Measurements from ENCODE around the gene C20orf202. TPM values are rescaled to one million over a fixed set of nuclear protein-coding genes. Genes with fewer than 3 reads are reported as not detected.
A peak's percentile ranks its signal among the peaks of the same experiment; 100 is the strongest.

The C20orf202 gene
- total and polyA plus RNA-seq, 9 of the 15 experiments (the other 6 are each of a cell fraction or from before 2014, with no cell fraction given), result 0.03 to 0.24 (median 0.15) TPM; not detected in 4

DNA sequence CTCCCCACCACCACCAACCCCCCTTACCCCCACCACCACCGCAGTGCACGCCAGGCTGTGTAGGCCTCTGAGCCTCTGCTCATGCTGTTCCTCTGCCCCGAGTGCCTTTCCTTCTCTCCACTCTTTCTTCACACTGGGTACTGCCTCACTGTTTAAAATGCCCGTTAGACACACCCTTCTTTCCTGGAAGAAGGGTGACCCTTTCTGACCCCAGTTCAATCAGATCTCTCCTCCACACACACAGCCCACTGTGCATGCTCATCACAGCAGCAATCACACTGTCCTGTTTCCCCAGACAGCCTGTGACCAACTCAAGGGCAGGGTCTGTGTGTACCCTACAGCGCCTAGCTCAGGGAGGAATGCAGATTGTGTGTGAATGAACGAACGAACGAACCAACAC lies 28.5 kb upstream of the C20orf202 start:
- Histone ChIP-seq H3K27ac (ENCODE audit: extremely low read depth, low read depth, low read length) (no peak overlapping the region), H3K9me3 (replicated peaks; ENCODE audit: control insufficient read depth, insufficient read depth, low read depth, low read length) (no peaks in the 10 kb centered on the region), H3K9me1 (ENCODE audit: control insufficient read depth, insufficient read depth, low read length) (peaks cover 3% of the 10 kb centered on the region), H3K36me3 (ENCODE audit: control insufficient read depth, insufficient read depth, low read length) (peaks cover 19% of the 10 kb centered on the region; the same call in 1 of the 3 replicates), H3K4me1 (replicated peaks in 1 of 2; ENCODE audit: control insufficient read depth in 2 of 2, insufficient read depth in 2 of 2, low read length in 2 of 2) (peaks cover 14 to 27% of the 10 kb centered on the region in 2 experiments; a peak in 4 of 5 replicates), H3K4me3 (no peak overlapping the region), H3K4me2 (ENCODE audit: insufficient read depth, low read length) (no peak overlapping the region), H3K27me3 (ENCODE audit: control insufficient read depth in 2 of 2, insufficient read depth in 2 of 2, low read length in 2 of 2) (no peaks in the 10 kb centered on the region), H4K20me1 (replicated peaks; ENCODE audit: control insufficient read depth, insufficient read depth, low read length) (peaks cover 6% of the 10 kb centered on the region; the same call in 1 of the 2 replicates), H3K9ac (ENCODE audit: insufficient read depth in 1 of 2, low read depth in 2 of 2, low read length in 2 of 2) (no peak overlapping the region; a peak in 1 of 4 replicates), H3K79me2 (ENCODE audit: control insufficient read depth, insufficient read depth, low read length) (no peaks in the 10 kb centered on the region), H2AFZ (ENCODE audit: low read depth, low read length) (no peak overlapping the region)
- ATAC-seq (peak; percentile 55), FAIRE-seq (peak; percentile 51), DNase-seq (ENCODE audit: extremely low read depth in 1 of 4, low spot score in 3 of 4) (peak in 3 of 4 experiments; percentile 23 to 45 (median 33))
- ChIA-PET POLR2A (interaction anchor here (1.9 kb wide), 1 partner anchor 56 kb away, joined by 4 read pairs; the partner anchor contains the start of gene PSMF1), CTCF (ENCODE audit: low intra/inter-chr PET ratio) (no interaction called here)
- in situ Hi-C loops (cut with MboI) (no loop called here), intact Hi-C loops (cut with micrococcal nuclease) (loop anchor here (5.0 kb wide), 1 partner anchor 38 kb away; no protein-coding TSS in a partner anchor)
- BruUV-seq (replicated peaks), result no TSS peak
- WGBS (ENCODE audit: insufficient coverage, low coverage, missing lambda C conversion rate), result 6% methylated on average over 6 of the region's 8 CpGs
- TF ChIP-seq RBM39 (optimal IDR thresholded peaks at IDR 0.05; ENCODE audit: low read depth, low read length) (no peak), NRF1 (conservative IDR thresholded peaks at IDR 0.05 in 1 of 2, IDR thresholded peaks at IDR 0.05 in 1 of 2) (peak in 1 of 2 experiments; percentile 32; a peak in 1 of 4 replicates), EP300 (IDR thresholded peaks at IDR 0.05; ENCODE audit: low read length) (0 out of 2 replicates have a peak, but pooled peaks have one; percentile 31), ZNF12 (CRISPR knock-in tag; IDR thresholded peaks at IDR 0.05) (peak; percentile 81; the same call in 1 of the 2 replicates), NR2C1 (IDR thresholded peaks at IDR 0.05) (no peak), NR2C1 (tag; IDR thresholded peaks at IDR 0.05) (peak; percentile 54; the same call in 1 of the 2 replicates), CBFA2T3 (IDR thresholded peaks at IDR 0.05) (peak; percentile 40; the same call in 1 of the 2 replicates), NR2C2 (CRISPR knock-in tag; IDR thresholded peaks at IDR 0.05) (no peak), NR2C2 (tag; IDR thresholded peaks at IDR 0.05) (peak; percentile 35; the same call in 1 of the 2 replicates), CBX1 (IDR thresholded peaks at IDR 0.05; ENCODE audit: low read depth) (no peak), NFXL1 (CRISPR knock-in tag; IDR thresholded peaks at IDR 0.05) (no peak), ZNF589 (CRISPR knock-in tag; IDR thresholded peaks at IDR 0.05; ENCODE audit: low read depth) (no peak), RCOR1 (IDR thresholded peaks at IDR 0.05; ENCODE audit: borderline replicate concordance in 1 of 2, low read depth in 2 of 2, low read length in 2 of 2) (peak in 1 of 2 experiments; percentile 84; a peak in 3 of 4 replicates), E2F6 (IDR thresholded peaks at IDR 0.05; ENCODE audit: borderline replicate concordance in 1 of 2, extremely low read depth in 1 of 2, insufficient read depth in 1 of 2, insufficient read length in 1 of 2, low read depth in 1 of 2, low read length in 1 of 2, poor library complexity in 1 of 2, severe bottlenecking in 1 of 2) (no peak), YY1 (IDR thresholded peaks at IDR 0.05; ENCODE audit: borderline replicate concordance in 1 of 3, control insufficient read depth in 1 of 3, extremely low read depth in 1 of 3, insufficient read depth in 3 of 3, insufficient read length in 1 of 3, insufficient replicate concordance in 2 of 3, low read depth in 1 of 3, low read length in 2 of 3) (peak in 2 of 3 experiments; percentile 16 to 75)
- TF ChIP-seq, protein P1, sequence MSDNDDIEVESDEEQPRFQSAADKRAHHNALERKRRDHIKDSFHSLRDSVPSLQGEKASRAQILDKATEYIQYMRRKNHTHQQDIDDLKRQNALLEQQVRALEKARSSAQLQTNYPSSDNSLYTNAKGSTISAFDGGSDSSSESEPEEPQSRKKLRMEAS (CRISPR knock-in tag; IDR thresholded peaks at IDR 0.05), result no peak
- TF ChIP-seq, protein P2, sequence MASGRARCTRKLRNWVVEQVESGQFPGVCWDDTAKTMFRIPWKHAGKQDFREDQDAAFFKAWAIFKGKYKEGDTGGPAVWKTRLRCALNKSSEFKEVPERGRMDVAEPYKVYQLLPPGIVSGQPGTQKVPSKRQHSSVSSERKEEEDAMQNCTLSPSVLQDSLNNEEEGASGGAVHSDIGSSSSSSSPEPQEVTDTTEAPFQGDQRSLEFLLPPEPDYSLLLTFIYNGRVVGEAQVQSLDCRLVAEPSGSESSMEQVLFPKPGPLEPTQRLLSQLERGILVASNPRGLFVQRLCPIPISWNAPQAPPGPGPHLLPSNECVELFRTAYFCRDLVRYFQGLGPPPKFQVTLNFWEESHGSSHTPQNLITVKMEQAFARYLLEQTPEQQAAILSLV (tag; IDR thresholded peaks at IDR 0.05), result no peak
